ENCODE measurements around the gene SLC4A2. TPM values are rescaled to one million over a fixed set of nuclear protein-coding genes. Genes with fewer than 3 reads are reported as not detected.

The SLC4A2 gene
- total and polyA plus RNA-seq, 4 experiments from 2014 or later = 12.8 to 84.7 (median 53.5) TPM

- peak within 1 kb of the TSS; percentile 99 to 100 (median 99) for H3K27ac Mint-ChIP-seq
- intact Hi-C loops (cut with micrococcal nuclease) = loop anchor here (1.0 kb wide), 6 partner anchors 10 to 623 kb away; partner anchors contain the start of gene TMUB1
- Histone ChIP-seq H3K9me3 (ENCODE audit: control insufficient read depth in 1 of 2, low read length in 2 of 2) (no peaks in the 10 kb centered on the region), H3K36me3 (ENCODE audit: insufficient read depth, low read length) (peaks cover 11% of the 10 kb centered on the region), H3K4me3 (ENCODE audit: low read length in 2 of 2) (peak within 1 kb of the TSS; percentile 84 to 88), H3K27ac (ENCODE audit: low read depth, low read length) (peak within 1 kb of the TSS; percentile 88), H3K4me1 (ENCODE audit: insufficient read depth, low read length) (peaks cover 21% of the 10 kb centered on the region), H3K27me3 (ENCODE audit: insufficient read depth, low read length) (no peaks in the 10 kb centered on the region)
- ChIA-PET POLR2A (ENCODE audit: partially characterized antibody) (interaction anchor here (0.8 to 2.8 kb wide), 19 partner anchors 15 to 313 kb away, joined by 3 to 182 read pairs (median 4); partner anchors contain the start of genes ASIC3, CDK5, FASTK and NUB1), CTCF (ENCODE audit: partially characterized antibody) (interaction anchor here (0.7 to 4.4 kb wide), 17 partner anchors 10 to 152 kb away, joined by 3 to 44 read pairs (median 6); partner anchors contain the start of gene TMUB1)
- no peaks in the 10 kb centered on the region for H3K9me3 Mint-ChIP-seq
- H3K4me1 Mint-ChIP-seq = peaks cover 13 to 28% (median 21%) of the 10 kb centered on the region in 4 donors
- H3K27me3 Mint-ChIP-seq = no peaks in the 10 kb centered on the region
- DNase-seq = peak; percentile 99 to 100 (median 99)
- H3K4me3 Mint-ChIP-seq = peak within 1 kb of the TSS; percentile 92 to 97 (median 95)
- H3K36me3 Mint-ChIP-seq = peaks cover 6 to 18% of the 10 kb centered on the region in 2 donors
Observed at GRCh38 chr7:151028131-151028947, 31.1 kb upstream of the SLC4A2 start, which contains the start of gene ABCB8. Gene ABCB8, plus strand, starts transcription at chr7:151028450. Its CDS starts 66 bp downstream, at chr7:151028516.

- H3K4me3 ChIP-seq (ENCODE audit: low read length in 2 of 2) = peak overlapping the region; percentile 84 to 88
- no peak for DNase-seq
- intact Hi-C loops (cut with micrococcal nuclease) = loop anchor here (1.0 kb wide), 6 partner anchors 11 to 624 kb away; partner anchors contain the start of gene TMUB1
Observed at GRCh38 chr7:151028948-151029501, 30.4 kb upstream of the SLC4A2 start.

GRCh38 chr7:151031011-151031410 lies 28.4 kb upstream of the SLC4A2 start:
- H3K9me3 Mint-ChIP-seq = no peaks in the 10 kb centered on the region
- H3K4me3 Mint-ChIP-seq = peak overlapping the region in 1 of 8 donors; percentile 32
- H3K36me3 ChIP-seq (ENCODE audit: insufficient read depth, low read length) = peaks cover 31% of the 10 kb centered on the region
- CTCF ChIA-PET (ENCODE audit: partially characterized antibody) = interaction anchor here (0.7 to 3.2 kb wide), 4 partner anchors 12 to 81 kb away, joined by 3 to 14 read pairs (median 4); no protein-coding TSS in a partner anchor
- H3K9me3 ChIP-seq (ENCODE audit: control insufficient read depth in 1 of 2, low read length in 2 of 2) = no peaks in the 10 kb centered on the region
- no peak overlapping the region for H3K4me3 ChIP-seq (ENCODE audit: low read length in 2 of 2)
- no peak for DNase-seq
- H3K27me3 Mint-ChIP-seq = no peaks in the 10 kb centered on the region
- H3K4me1 Mint-ChIP-seq = peaks cover 13 to 28% (median 21%) of the 10 kb centered on the region in 4 donors
- POLR2A ChIA-PET (ENCODE audit: partially characterized antibody) = interaction anchor here (0.9 kb wide), 1 partner anchor 26 kb away, joined by 3 read pairs; no protein-coding TSS in a partner anchor
- H3K27ac Mint-ChIP-seq = peak overlapping the region in 1 of 7 donors; percentile 18
- peaks cover 21% of the 10 kb centered on the region for H3K4me1 ChIP-seq (ENCODE audit: insufficient read depth, low read length)
- no peaks in the 10 kb centered on the region for H3K27me3 ChIP-seq (ENCODE audit: insufficient read depth, low read length)
- peaks cover 6 to 24% of the 10 kb centered on the region in 2 donors for H3K36me3 Mint-ChIP-seq
- intact Hi-C loops (cut with micrococcal nuclease) = no loop called here
- H3K27ac ChIP-seq (ENCODE audit: low read depth, low read length) = no peak overlapping the region

More at GRCh38 chr7:151028948-151029501, 30.4 kb upstream of the SLC4A2 start:
- H3K27ac Mint-ChIP-seq = peak overlapping the region; percentile 99 to 100 (median 99)
- H3K27me3 Mint-ChIP-seq = no peaks in the 10 kb centered on the region
- ChIA-PET POLR2A (ENCODE audit: partially characterized antibody) (interaction anchor here (0.9 to 2.8 kb wide), 16 partner anchors 16 to 312 kb away, joined by 3 to 182 read pairs (median 5); partner anchors contain the start of genes ASIC3, CDK5, FASTK and NUB1), CTCF (ENCODE audit: partially characterized antibody) (interaction anchor here (0.7 to 4.4 kb wide), 15 partner anchors 9 to 152 kb away, joined by 3 to 44 read pairs (median 6); partner anchors contain the start of gene TMUB1)
- peaks cover 13 to 28% (median 21%) of the 10 kb centered on the region in 4 donors for H3K4me1 Mint-ChIP-seq
- Histone ChIP-seq H3K27ac (ENCODE audit: low read depth, low read length) (peak overlapping the region; percentile 88), H3K9me3 (ENCODE audit: control insufficient read depth in 1 of 2, low read length in 2 of 2) (no peaks in the 10 kb centered on the region), H3K36me3 (ENCODE audit: insufficient read depth, low read length) (peaks cover 16% of the 10 kb centered on the region), H3K4me1 (ENCODE audit: insufficient read depth, low read length) (peaks cover 21% of the 10 kb centered on the region), H3K27me3 (ENCODE audit: insufficient read depth, low read length) (no peaks in the 10 kb centered on the region)
- H3K4me3 Mint-ChIP-seq = peak overlapping the region; percentile 92 to 97 (median 95)
- peaks cover 6 to 18% of the 10 kb centered on the region in 2 donors for H3K36me3 Mint-ChIP-seq
- no peaks in the 10 kb centered on the region for H3K9me3 Mint-ChIP-seq

GRCh38 chr7:151032936-151033863 lies 26.2 kb upstream of the SLC4A2 start:
- Histone ChIP-seq H3K4me3 (ENCODE audit: low read length in 2 of 2) (no peak overlapping the region), H3K27me3 (ENCODE audit: insufficient read depth, low read length) (no peaks in the 10 kb centered on the region), H3K9me3 (ENCODE audit: control insufficient read depth in 1 of 2, low read length in 2 of 2) (no peaks in the 10 kb centered on the region), H3K27ac (ENCODE audit: low read depth, low read length) (no peak overlapping the region), H3K36me3 (ENCODE audit: insufficient read depth, low read length) (peaks cover 38% of the 10 kb centered on the region), H3K4me1 (ENCODE audit: insufficient read depth, low read length) (peaks cover 14% of the 10 kb centered on the region)
- Mint-ChIP-seq H3K4me1 (peaks cover 7 to 19% (median 14%) of the 10 kb centered on the region in 4 donors), H3K27ac (peak overlapping the region in 1 of 7 donors; percentile 18), H3K36me3 (peaks cover 12 to 32% of the 10 kb centered on the region in 2 donors), H3K27me3 (no peaks in the 10 kb centered on the region), H3K9me3 (no peaks in the 10 kb centered on the region), H3K4me3 (peak overlapping the region in 1 of 8 donors; percentile 48)
- intact Hi-C loops (cut with micrococcal nuclease) = no loop called here
- no peak for DNase-seq
- ChIA-PET POLR2A (ENCODE audit: partially characterized antibody) (interaction anchor here (1.1 to 1.2 kb wide), 2 partner anchors 19 to 25 kb away, joined by 3 read pairs; no protein-coding TSS in a partner anchor), CTCF (ENCODE audit: partially characterized antibody) (interaction anchor here (3.2 kb wide), 1 partner anchor 15 kb away, joined by 14 read pairs; no protein-coding TSS in a partner anchor)

- Histone ChIP-seq H3K36me3 (ENCODE audit: insufficient read depth, low read length) (peaks cover 38% of the 10 kb centered on the region), H3K4me3 (ENCODE audit: low read length in 2 of 2) (no peak overlapping the region), H3K4me1 (ENCODE audit: insufficient read depth, low read length) (peaks cover 15% of the 10 kb centered on the region), H3K27ac (ENCODE audit: low read depth, low read length) (no peak overlapping the region), H3K27me3 (ENCODE audit: insufficient read depth, low read length) (no peaks in the 10 kb centered on the region), H3K9me3 (ENCODE audit: control insufficient read depth in 1 of 2, low read length in 2 of 2) (no peaks in the 10 kb centered on the region)
- peaks cover 12 to 26% of the 10 kb centered on the region in 2 donors for H3K36me3 Mint-ChIP-seq
- POLR2A ChIA-PET (ENCODE audit: partially characterized antibody) = interaction anchor here (1.1 to 1.2 kb wide), 2 partner anchors 20 to 25 kb away, joined by 3 read pairs; no protein-coding TSS in a partner anchor
- intact Hi-C loops (cut with micrococcal nuclease) = no loop called here
- CTCF ChIA-PET (ENCODE audit: partially characterized antibody) = interaction anchor here (3.2 kb wide), 1 partner anchor 15 kb away, joined by 14 read pairs; no protein-coding TSS in a partner anchor
- no peak overlapping the region for H3K27ac Mint-ChIP-seq
- H3K9me3 Mint-ChIP-seq = no peaks in the 10 kb centered on the region
- H3K4me1 Mint-ChIP-seq = peaks cover 4 to 15% (median 10%) of the 10 kb centered on the region in 4 donors
- no peak for DNase-seq
- no peaks in the 10 kb centered on the region for H3K27me3 Mint-ChIP-seq
- no peak overlapping the region for H3K4me3 Mint-ChIP-seq
Observed at GRCh38 chr7:151033864-151034249, 25.5 kb upstream of the SLC4A2 start.

GRCh38 chr7:151034312-151035025 lies 24.9 kb upstream of the SLC4A2 start:
- POLR2A ChIA-PET (ENCODE audit: partially characterized antibody) = interaction anchor here (0.8 to 1.1 kb wide), 2 partner anchors 16 to 21 kb away, joined by 3 read pairs; no protein-coding TSS in a partner anchor
- DNase-seq = no peak
- H3K4me3 Mint-ChIP-seq = no peak overlapping the region
- peaks cover 15% of the 10 kb centered on the region for H3K4me1 ChIP-seq (ENCODE audit: insufficient read depth, low read length)
- CTCF ChIA-PET (ENCODE audit: partially characterized antibody) = no interaction called here
- H3K9me3 Mint-ChIP-seq = no peaks in the 10 kb centered on the region
- H3K27me3 Mint-ChIP-seq = no peaks in the 10 kb centered on the region
- no peaks in the 10 kb centered on the region for H3K9me3 ChIP-seq (ENCODE audit: control insufficient read depth in 1 of 2, low read length in 2 of 2)
- H3K4me3 ChIP-seq (ENCODE audit: low read length in 2 of 2) = no peak overlapping the region
- H3K27me3 ChIP-seq (ENCODE audit: insufficient read depth, low read length) = no peaks in the 10 kb centered on the region
- peaks cover 2 to 15% (median 10%) of the 10 kb centered on the region in 4 donors for H3K4me1 Mint-ChIP-seq
- H3K36me3 Mint-ChIP-seq = peaks cover 12 to 28% of the 10 kb centered on the region in 2 donors
- no peak overlapping the region for H3K27ac ChIP-seq (ENCODE audit: low read depth, low read length)
- H3K36me3 ChIP-seq (ENCODE audit: insufficient read depth, low read length) = peaks cover 38% of the 10 kb centered on the region
- intact Hi-C loops (cut with micrococcal nuclease) = no loop called here
- H3K27ac Mint-ChIP-seq = no peak overlapping the region
